AG10803 (cell line): ENCODE data around the gene TMEM63C.

Source experiments
- DNase-seq: peaks from one replicate; pipeline ENCODE4 v3.0.0; 2010; ENCODE audit warnings: low read depth
- H3K4me3 ChIP-seq: 2 replicates; pipeline ENCODE4 v1.5.1; 2011; ENCODE audit warnings: mild to moderate bottlenecking, low read length, control low read depth
- TF ChIP-seq, protein P1 (sequence below): conservative IDR thresholded peaks from 2 replicates; pipeline ENCODE4 v1.5.1; 2011; ENCODE audit warnings: mild to moderate bottlenecking, low read length, control low read depth, inconsistent platforms

The TMEM63C gene

DNA sequence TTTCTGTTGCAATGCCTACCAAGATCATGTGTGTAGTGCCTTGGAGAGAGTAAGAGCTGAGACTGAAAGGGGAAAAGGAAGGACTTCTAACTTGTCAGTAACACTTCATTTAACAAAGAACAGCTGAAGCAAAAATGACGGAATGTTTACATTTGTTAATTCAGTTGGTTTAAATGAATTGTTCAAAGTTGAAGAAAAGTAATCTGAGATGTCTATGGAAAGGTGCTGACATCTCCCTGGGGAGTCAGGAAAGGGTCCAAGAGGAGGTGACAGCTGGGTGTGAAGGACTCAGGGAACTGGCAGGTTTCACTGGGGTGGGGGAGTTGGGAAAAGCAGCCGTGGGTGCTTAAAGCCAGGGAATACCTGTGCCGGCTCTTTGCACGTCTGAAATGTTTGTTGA is 7.9 kb downstream of the TMEM63C start:
- TF ChIP-seq, protein P1, sequence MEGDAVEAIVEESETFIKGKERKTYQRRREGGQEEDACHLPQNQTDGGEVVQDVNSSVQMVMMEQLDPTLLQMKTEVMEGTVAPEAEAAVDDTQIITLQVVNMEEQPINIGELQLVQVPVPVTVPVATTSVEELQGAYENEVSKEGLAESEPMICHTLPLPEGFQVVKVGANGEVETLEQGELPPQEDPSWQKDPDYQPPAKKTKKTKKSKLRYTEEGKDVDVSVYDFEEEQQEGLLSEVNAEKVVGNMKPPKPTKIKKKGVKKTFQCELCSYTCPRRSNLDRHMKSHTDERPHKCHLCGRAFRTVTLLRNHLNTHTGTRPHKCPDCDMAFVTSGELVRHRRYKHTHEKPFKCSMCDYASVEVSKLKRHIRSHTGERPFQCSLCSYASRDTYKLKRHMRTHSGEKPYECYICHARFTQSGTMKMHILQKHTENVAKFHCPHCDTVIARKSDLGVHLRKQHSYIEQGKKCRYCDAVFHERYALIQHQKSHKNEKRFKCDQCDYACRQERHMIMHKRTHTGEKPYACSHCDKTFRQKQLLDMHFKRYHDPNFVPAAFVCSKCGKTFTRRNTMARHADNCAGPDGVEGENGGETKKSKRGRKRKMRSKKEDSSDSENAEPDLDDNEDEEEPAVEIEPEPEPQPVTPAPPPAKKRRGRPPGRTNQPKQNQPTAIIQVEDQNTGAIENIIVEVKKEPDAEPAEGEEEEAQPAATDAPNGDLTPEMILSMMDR, result no peak
- H3K4me3 ChIP-seq, result no peak overlapping the region
- DNase-seq, result no peak

DNA sequence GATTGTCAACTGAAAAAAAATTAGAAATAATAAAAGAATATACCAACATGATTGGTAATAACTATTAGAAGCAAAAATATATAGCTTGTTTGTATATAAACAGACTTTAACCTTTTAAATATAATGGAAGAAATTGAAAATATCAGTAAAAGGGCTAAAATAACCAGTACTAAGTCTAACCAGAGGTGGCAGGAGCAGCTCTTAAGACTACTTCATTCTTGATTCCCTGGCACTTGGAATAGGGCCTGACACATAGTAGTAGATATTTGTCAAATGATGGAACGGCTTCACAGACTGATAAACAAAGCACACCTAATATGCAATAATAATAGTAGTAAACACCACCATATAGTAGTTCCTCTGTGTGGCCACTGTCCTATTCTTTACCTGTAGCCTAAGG is 9.4 kb downstream of the TMEM63C start:
- H3K4me3 ChIP-seq, result no peak overlapping the region
- TF ChIP-seq, protein P1, result no peak
- DNase-seq, result no peak

DNA sequence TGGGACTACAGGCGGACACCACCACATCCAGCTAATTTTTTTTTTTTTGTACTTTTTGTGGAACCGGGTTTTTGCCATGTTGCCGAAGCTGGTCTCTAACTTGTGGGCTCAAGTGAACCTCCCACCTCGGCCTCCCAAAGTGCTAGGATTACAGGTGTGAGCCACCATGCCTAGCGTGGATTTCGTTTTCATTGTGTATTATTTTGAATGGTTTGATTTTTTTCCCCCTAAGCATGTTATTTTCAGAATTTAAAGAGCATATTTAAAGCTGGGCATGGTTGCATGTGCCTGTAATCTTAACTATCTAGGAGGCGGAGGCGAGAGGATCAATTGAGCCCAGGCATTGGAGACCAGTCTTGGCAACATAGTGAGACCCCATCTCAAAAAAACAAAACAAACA is 13.1 kb downstream of the TMEM63C start:
- DNase-seq, result no peak
- TF ChIP-seq, protein P1, result no peak
- no peak overlapping the region for H3K4me3 ChIP-seq

DNA sequence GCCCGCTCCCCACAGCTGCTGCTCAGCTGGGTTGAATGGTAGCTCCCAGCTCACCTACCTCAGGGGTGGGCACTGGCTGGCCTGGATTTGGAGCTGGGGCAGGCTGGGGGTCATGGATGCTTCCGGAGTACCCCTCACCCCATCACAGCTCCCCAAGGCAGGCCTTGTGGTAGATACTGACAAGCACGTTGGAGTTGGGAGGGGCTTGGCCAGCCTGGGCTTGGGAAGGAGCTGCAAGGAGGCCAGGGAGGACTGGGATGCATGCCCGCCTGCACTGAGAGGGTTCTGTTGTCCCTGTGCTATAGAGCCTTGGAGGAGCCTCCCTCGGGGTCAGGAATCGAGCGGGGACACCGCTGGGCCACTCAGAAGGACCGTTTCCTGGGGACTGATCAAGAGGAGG is 14.2 kb downstream of the TMEM63C start:
- TF ChIP-seq, protein P1, result no peak
- DNase-seq, result no peak
- no peak overlapping the region for H3K4me3 ChIP-seq

DNA sequence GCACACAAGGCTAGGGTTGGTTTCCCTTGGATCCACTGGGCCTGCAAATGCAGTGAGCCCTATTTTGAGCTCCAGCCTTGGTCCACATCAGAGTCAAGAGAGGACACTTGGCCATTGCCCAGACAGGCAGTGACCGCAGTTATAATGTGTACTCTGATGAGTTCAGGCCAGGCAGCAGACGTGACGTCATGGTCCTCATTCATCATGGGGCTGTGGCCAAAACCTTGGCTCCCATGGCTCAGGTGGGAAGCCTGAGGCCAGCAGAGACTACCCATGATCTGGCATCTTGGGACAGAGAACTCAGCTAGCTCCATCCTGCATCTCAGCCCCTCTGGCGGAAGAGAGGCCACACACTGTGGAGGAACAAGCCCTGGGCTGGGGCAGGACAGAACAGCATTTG is 16.4 kb downstream of the TMEM63C start:
- TF ChIP-seq, protein P1, result no peak
- DNase-seq, result no peak
- no peak overlapping the region for H3K4me3 ChIP-seq

GRCh38 chr14:77198561-77198960 is 17.0 kb downstream of the TMEM63C start:
- DNase-seq, result no peak
- TF ChIP-seq, protein P1, result no peak
- no peak overlapping the region for H3K4me3 ChIP-seq

- no peak for DNase-seq
- H3K4me3 ChIP-seq, result no peak overlapping the region
- TF ChIP-seq, protein P1, result no peak
Measured at GRCh38 chr14:77199590-77199989, 18.0 kb downstream of the TMEM63C start.
